T-helper 17 cell (primary cell): ENCODE data around the gene KISS1. TPM values are rescaled to one million over a fixed set of nuclear protein-coding genes. Genes with fewer than 3 reads are reported as not detected.
A peak's percentile ranks its signal among the peaks of the same experiment; 100 is the strongest.

Experiments
- ATAC-seq: fragments of 150-1000 bp; cut with Tn5 transposase; 2 replicates; pipeline ENCODE4 v1.10.0; 2021; ENCODE audit warnings: mild to moderate bottlenecking, moderate library complexity
- DNase-seq, 3 donors: peaks; one replicate each; pipeline versions ENCODE4 v3.0.0 to v3.0.0-alpha.2; 2020 to 2021
- H3K9me3 ChIP-seq: one replicate; pipeline ENCODE4 v1.7.0; 2013; ENCODE audit warnings: low read length, mild to moderate bottlenecking; ENCODE audit not compliant: control insufficient read depth, poor library complexity, severe bottlenecking
- H3K27ac Mint-ChIP-seq: one replicate; pipeline ENCODE4 v1.8.0; 2022; ENCODE audit warnings: mild to moderate bottlenecking, moderate library complexity, mixed read lengths
- H3K27me3 Mint-ChIP-seq: one replicate; pipeline ENCODE4 v1.8.0; 2022; ENCODE audit warnings: mixed read lengths
- H3K36me3 Mint-ChIP-seq: one replicate; pipeline ENCODE4 v1.8.0; 2022; ENCODE audit warnings: low read depth, mixed read lengths
- H3K4me1 Mint-ChIP-seq: one replicate; pipeline ENCODE4 v1.8.0; 2022; ENCODE audit warnings: mild to moderate bottlenecking, mixed read lengths
- H3K4me3 Mint-ChIP-seq: one replicate; pipeline ENCODE4 v1.8.0; 2022; ENCODE audit warnings: mild to moderate bottlenecking, moderate library complexity, mixed read lengths
- total RNA-seq, 4 donors: library from RNA in 2 of 4; stranded (reverse) in 2 of 4; gene quantifications; one replicate each; pipeline ENCODE4 v1.2.3 and lab custom pipeline; 2022 to 2026

KISS1 gene
- total RNA-seq, 2 donors from 2014 or later, result 0.50 TPM; not detected in 1

DNA sequence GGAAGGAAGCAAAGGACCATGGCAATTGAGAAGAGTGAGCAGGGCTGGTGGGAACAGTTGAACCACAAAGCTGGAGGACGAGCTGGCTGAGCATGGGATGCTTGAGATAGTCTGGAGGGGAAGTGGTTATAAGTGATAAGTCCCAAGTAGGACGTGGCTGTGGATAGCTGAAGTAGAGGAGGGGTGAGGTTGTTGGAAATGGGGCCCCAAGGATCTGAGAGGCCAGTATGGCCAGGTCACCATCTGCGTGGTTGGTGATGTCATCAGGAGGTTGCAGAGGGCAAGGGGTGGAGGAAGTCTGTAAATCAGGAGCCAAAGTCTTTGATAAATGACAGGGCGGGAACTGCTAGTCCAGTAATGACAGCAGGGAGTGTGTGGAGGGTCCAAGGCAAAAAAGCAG lies 19.2 kb downstream of the KISS1 start:
- Mint-ChIP-seq H3K4me1 (no peaks in the 10 kb centered on the region), H3K4me3 (no peak overlapping the region), H3K36me3 (no peaks in the 10 kb centered on the region), H3K27me3 (no peaks in the 10 kb centered on the region), H3K27ac (no peak overlapping the region)
- no peaks in the 10 kb centered on the region for H3K9me3 ChIP-seq
- no peak for DNase-seq
- no peak for ATAC-seq

GRCh38 chr1:204176049-204176448 lies 20.2 kb downstream of the KISS1 start:
- Mint-ChIP-seq H3K27me3 (no peaks in the 10 kb centered on the region), H3K27ac (no peak overlapping the region), H3K4me1 (no peaks in the 10 kb centered on the region), H3K36me3 (no peaks in the 10 kb centered on the region), H3K4me3 (no peak overlapping the region)
- no peak for ATAC-seq
- H3K9me3 ChIP-seq, result no peaks in the 10 kb centered on the region
- no peak for DNase-seq

GRCh38 chr1:204174958-204175357 lies 21.3 kb downstream of the KISS1 start:
- no peak overlapping the region for H3K27ac Mint-ChIP-seq
- DNase-seq, result no peak
- no peaks in the 10 kb centered on the region for H3K27me3 Mint-ChIP-seq
- no peak for ATAC-seq
- no peaks in the 10 kb centered on the region for H3K4me1 Mint-ChIP-seq
- no peak overlapping the region for H3K4me3 Mint-ChIP-seq
- peaks cover 8% of the 10 kb centered on the region for H3K9me3 ChIP-seq
- no peaks in the 10 kb centered on the region for H3K36me3 Mint-ChIP-seq

GRCh38 chr1:204172404-204173029 lies 23.8 kb downstream of the KISS1 start:
- H3K9me3 ChIP-seq, result peaks cover 8% of the 10 kb centered on the region
- Mint-ChIP-seq H3K4me3 (no peak overlapping the region), H3K27ac (no peak overlapping the region), H3K4me1 (no peaks in the 10 kb centered on the region), H3K36me3 (no peaks in the 10 kb centered on the region), H3K27me3 (no peaks in the 10 kb centered on the region)
- ATAC-seq (no peak), DNase-seq (no peak)

DNA sequence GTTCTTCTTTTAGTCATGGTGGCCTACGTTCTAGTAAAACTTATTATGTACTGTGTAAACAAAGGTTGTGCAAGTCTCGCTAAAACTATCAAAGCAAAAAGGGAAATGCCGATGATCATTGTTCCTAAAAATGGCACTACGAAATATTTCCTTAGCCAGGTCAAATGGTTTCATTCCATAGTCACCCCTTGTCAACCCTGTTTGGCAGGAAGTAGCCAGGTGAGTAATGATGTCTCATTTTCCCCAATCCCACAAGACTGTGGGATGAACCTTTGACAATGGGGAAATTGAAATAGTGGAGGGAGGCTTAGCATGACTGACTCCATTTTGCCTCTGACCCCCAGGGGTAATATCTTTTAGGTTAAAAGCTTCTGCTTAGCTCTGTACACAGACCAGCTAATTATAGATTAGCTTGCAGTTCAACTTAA lies 24.5 kb downstream of the KISS1 start:
- Mint-ChIP-seq H3K36me3 (no peaks in the 10 kb centered on the region), H3K27me3 (no peaks in the 10 kb centered on the region), H3K4me3 (no peak overlapping the region), H3K4me1 (no peaks in the 10 kb centered on the region), H3K27ac (no peak overlapping the region)
- DNase-seq (no peak), ATAC-seq (no peak)
- H3K9me3 ChIP-seq, result peaks cover 8% of the 10 kb centered on the region

GRCh38 chr1:204170494-204171155 lies 25.7 kb downstream of the KISS1 start:
- H3K4me3 Mint-ChIP-seq, result no peak overlapping the region
- peaks cover 8% of the 10 kb centered on the region for H3K9me3 ChIP-seq
- H3K27me3 Mint-ChIP-seq, result peaks cover 3% of the 10 kb centered on the region
- ATAC-seq, result no peak
- H3K4me1 Mint-ChIP-seq, result no peaks in the 10 kb centered on the region
- no peak for DNase-seq
- no peaks in the 10 kb centered on the region for H3K36me3 Mint-ChIP-seq
- no peak overlapping the region for H3K27ac Mint-ChIP-seq

GRCh38 chr1:204169858-204170257 lies 26.4 kb downstream of the KISS1 start:
- H3K27ac Mint-ChIP-seq, result no peak overlapping the region
- peaks cover 10% of the 10 kb centered on the region for H3K27me3 Mint-ChIP-seq
- no peaks in the 10 kb centered on the region for H3K36me3 Mint-ChIP-seq
- peaks cover 8% of the 10 kb centered on the region for H3K9me3 ChIP-seq
- DNase-seq, result no peak
- H3K4me3 Mint-ChIP-seq, result no peak overlapping the region
- no peaks in the 10 kb centered on the region for H3K4me1 Mint-ChIP-seq
- no peak for ATAC-seq

GRCh38 chr1:204167730-204168129 lies 28.6 kb downstream of the KISS1 start:
- no peak overlapping the region for H3K27ac Mint-ChIP-seq
- no peaks in the 10 kb centered on the region for H3K36me3 Mint-ChIP-seq
- H3K9me3 ChIP-seq, result peaks cover 8% of the 10 kb centered on the region
- no peak overlapping the region for H3K4me3 Mint-ChIP-seq
- ATAC-seq (no peak), DNase-seq (no peak)
- peaks cover 19% of the 10 kb centered on the region for H3K27me3 Mint-ChIP-seq
- no peaks in the 10 kb centered on the region for H3K4me1 Mint-ChIP-seq

DNA sequence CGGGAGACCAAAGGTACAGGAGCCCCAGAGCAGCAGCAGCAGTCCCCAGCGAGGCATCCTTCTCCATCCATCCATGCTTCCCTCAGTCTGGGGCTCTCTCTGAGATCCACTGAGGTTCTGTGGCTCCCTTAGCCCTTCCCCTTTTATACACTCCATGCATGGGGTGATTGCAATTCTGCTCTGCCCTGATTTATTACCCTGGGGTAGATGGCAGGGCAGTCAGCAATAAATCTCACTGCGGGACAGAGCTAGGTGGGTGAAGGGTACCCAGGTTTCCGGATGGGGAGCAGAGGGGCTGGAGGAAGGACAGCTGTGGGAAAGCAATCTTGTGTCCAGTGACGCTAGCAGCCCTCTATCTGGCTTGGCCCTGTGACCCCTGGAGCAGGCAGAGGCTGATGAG lies 30.1 kb downstream of the KISS1 start, which contains the start of gene REN:
Gene REN, minus strand, starts transcription at position 119 of the 400 bp plus-strand sequence. Its CDS starts 44 bp downstream, at position 75.
- Mint-ChIP-seq H3K4me3 (no peak within 1 kb of the TSS), H3K36me3 (no peaks in the 10 kb centered on the region), H3K27me3 (peaks cover 28% of the 10 kb centered on the region), H3K4me1 (no peaks in the 10 kb centered on the region), H3K27ac (no peak within 1 kb of the TSS)
- DNase-seq (no peak), ATAC-seq (no peak)
- peaks cover 8% of the 10 kb centered on the region for H3K9me3 ChIP-seq

DNA sequence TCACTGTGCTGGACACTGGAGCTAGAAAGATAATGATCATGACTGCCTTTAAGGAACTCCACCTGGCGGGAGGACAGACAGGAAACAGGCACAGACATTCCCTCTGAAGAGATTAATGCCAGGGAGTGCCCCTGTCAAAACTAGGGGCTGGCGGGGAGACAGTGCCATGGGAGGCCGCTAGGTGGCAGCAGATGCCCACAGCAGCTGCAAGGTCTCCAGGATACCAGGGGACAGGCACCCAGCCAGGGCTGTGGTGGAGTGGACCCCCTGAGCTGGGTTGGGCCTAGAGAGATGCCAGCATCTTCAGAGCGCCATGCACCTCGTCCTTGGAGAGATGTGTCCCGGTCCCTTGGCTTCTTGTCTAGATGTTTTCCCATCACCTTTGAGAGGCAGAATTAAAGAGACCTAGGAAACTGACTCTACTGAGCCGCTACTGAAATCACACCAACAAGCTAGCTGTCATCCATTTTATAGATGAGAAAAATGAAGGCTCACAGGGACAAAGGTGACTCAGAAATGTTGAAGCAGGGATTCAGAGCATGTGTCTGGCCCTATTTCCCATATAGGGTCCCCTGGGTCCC lies 33.7 kb downstream of the KISS1 start:
- peaks cover 55% of the 10 kb centered on the region for H3K27me3 Mint-ChIP-seq
- peaks cover 2% of the 10 kb centered on the region for H3K4me1 Mint-ChIP-seq
- H3K9me3 ChIP-seq, result no peaks in the 10 kb centered on the region
- ATAC-seq (peak; percentile 95), DNase-seq (peak; percentile 59 to 76 (median 61))
- H3K27ac Mint-ChIP-seq, result no peak overlapping the region
- H3K36me3 Mint-ChIP-seq, result no peaks in the 10 kb centered on the region
- H3K4me3 Mint-ChIP-seq, result no peak overlapping the region

DNA sequence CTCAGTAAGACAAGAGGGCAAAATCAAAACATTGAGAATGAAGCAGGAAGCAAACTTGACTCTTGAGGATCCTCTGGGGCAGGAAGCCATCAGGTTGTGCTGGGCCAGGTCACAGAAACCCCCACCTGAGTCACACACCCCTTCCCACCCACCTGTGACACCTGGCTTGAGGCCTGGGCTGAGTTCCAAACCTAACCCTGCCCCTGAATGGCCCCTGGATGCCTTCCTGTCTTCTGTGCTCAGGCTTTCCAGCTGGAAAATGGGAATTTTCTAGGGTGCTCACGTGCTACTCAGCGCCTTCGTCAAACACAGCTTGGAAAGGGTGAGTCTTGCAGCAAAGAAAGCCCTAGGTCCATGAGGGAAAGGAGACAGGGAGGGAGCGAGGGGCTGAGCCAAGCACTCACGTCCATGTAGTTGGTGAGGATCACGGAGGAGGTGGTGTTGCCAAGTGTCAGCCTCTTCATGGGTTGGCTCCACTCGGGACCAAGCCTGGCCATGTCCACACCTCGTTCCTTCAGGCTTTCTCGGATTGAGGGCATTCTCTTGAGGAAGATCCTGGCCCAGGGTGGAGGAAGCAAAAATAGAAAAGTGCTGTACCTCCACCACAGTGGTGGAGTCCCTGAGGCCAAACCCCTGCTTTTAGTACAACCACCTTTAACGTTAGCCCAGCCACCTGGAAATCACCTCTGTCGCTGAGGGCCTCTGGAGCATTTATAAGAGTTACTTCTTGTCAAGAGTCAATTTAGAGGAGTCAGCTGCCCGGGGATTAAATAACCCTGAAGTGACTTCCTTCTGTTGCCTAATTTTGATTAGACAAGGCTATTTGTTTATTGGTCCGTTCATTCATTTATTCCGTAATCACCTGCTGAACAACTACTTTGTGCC lies 34.4 kb downstream of the KISS1 start:
- H3K9me3 ChIP-seq, result no peaks in the 10 kb centered on the region
- Mint-ChIP-seq H3K27ac (no peak overlapping the region), H3K4me3 (no peak overlapping the region), H3K27me3 (peaks cover 59% of the 10 kb centered on the region), H3K36me3 (no peaks in the 10 kb centered on the region), H3K4me1 (peaks cover 2% of the 10 kb centered on the region)
- ATAC-seq (no peak), DNase-seq (no peak)

DNA sequence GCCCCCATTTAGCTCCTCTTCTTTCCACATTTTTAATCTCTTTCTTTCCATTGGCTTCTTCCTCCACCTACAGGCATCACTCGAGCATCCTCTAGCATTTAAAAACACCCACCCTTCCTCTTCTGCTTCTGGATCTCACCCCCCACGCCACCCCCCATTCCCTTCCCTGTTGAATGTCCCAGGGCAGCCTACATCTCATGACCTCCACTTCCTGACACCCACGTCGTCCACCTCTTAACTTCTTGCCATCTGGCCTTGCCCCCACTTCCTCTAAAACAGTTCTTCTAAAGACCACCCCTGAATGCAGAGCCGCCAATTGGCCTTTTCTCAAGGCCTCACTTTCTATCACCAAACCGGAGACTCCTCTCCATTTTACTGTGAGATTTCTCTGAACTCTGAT lies 38.3 kb downstream of the KISS1 start:
- H3K9me3 ChIP-seq, result no peaks in the 10 kb centered on the region
- no peak overlapping the region for H3K4me3 Mint-ChIP-seq
- no peaks in the 10 kb centered on the region for H3K36me3 Mint-ChIP-seq
- H3K4me1 Mint-ChIP-seq, result peaks cover 2% of the 10 kb centered on the region
- ATAC-seq (no peak), DNase-seq (no peak)
- H3K27me3 Mint-ChIP-seq, result peaks cover 46% of the 10 kb centered on the region
- H3K27ac Mint-ChIP-seq, result peak overlapping the region; percentile 65

GRCh38 chr1:204155881-204156280 lies 40.4 kb downstream of the KISS1 start:
- Mint-ChIP-seq H3K36me3 (no peaks in the 10 kb centered on the region), H3K4me1 (peaks cover 5% of the 10 kb centered on the region), H3K4me3 (no peak overlapping the region), H3K27ac (no peak overlapping the region), H3K27me3 (peaks cover 34% of the 10 kb centered on the region)
- ATAC-seq (no peak), DNase-seq (no peak)
- H3K9me3 ChIP-seq, result no peaks in the 10 kb centered on the region
